WTC11 (cell line): ENCODE results near the gene IP6K3.

Experiments used
- CTCF ChIP-seq: fragments of 200-600 bp; IDR thresholded peaks from 2 replicates; pipeline ENCODE4 v1.8.0; 2022; ENCODE audit warnings: antibody characterized with exemption
- E2F1 ChIP-seq: sonication (generic); formaldehyde crosslinking; IDR thresholded peaks from 2 replicates; pipeline ENCODE4 v1.8.0; 2022; ENCODE audit warnings: mild to moderate bottlenecking, missing genetic modification reagents
- NFYB ChIP-seq: sonication (generic); formaldehyde crosslinking; conservative IDR thresholded peaks from 2 replicates; pipeline ENCODE4 v1.8.0; 2022; ENCODE audit warnings: low read depth, missing genetic modification reagents
- SP1 ChIP-seq: sonication (generic); formaldehyde crosslinking; conservative IDR thresholded peaks from 2 replicates; pipeline ENCODE4 v1.8.1; 2022; ENCODE audit warnings: missing genetic modification reagents
- STAT6 ChIP-seq: sonication (generic); formaldehyde crosslinking; conservative IDR thresholded peaks from 2 replicates; pipeline ENCODE4 v1.8.1; 2023; ENCODE audit warnings: mild to moderate bottlenecking, low read depth, missing genetic modification reagents, moderate library complexity
- TEAD4 ChIP-seq: sonication (generic); formaldehyde crosslinking; IDR thresholded peaks from 2 replicates; pipeline ENCODE4 v1.8.0; 2022; ENCODE audit warnings: mild to moderate bottlenecking, missing genetic modification reagents

- TF ChIP-seq CTCF (no peak), STAT6 (CRISPR knock-in tag) (no peak), NFYB (CRISPR knock-in tag) (no peak), SP1 (CRISPR knock-in tag) (no peak), E2F1 (CRISPR knock-in tag) (no peak), TEAD4 (no peak)
Observed at GRCh38 chr6:33732385-33732784, 14.3 kb downstream of the IP6K3 start.
